Breast epithelium (tissue), 4 donors: Measurements from ENCODE around the gene KRTAP6-1. TPM values are rescaled to one million over a fixed set of nuclear protein-coding genes. Genes with fewer than 3 reads are reported as not detected.

ENCODE experiments used
- DNase-seq, 2 donors: peaks; one replicate each; pipeline ENCODE4 v3.0.0-alpha.2; 2019; ENCODE audit warnings: low spot score in 2 of 2
- H3K27ac ChIP-seq, 2 donors: fragments of 200-600 bp; sonication (generic) in 1 of 2; one replicate each; pipeline ENCODE4 v1.5.1; 2016 to 2019; ENCODE audit warnings: mild to moderate bottlenecking in 1 of 2
- H3K27me3 ChIP-seq, 2 donors: fragments of 200-600 bp; sonication (generic) in 1 of 2; one replicate each; pipeline versions ENCODE4 v1.5.1 to v1.6.0; 2017 to 2019; ENCODE audit warnings: control low read depth in 1 of 2, mild to moderate bottlenecking in 1 of 2
- H3K36me3 ChIP-seq: fragments of 200-600 bp; one replicate; pipeline ENCODE4 v1.5.1; 2019
- H3K4me1 ChIP-seq, 2 donors: fragments of 200-600 bp; sonication (generic); one replicate each; pipeline ENCODE4 v1.5.1; 2016 to 2019; ENCODE audit warnings: control low read depth in 1 of 2
- H3K4me3 ChIP-seq, 3 donors: fragments of 200-600 bp; sonication (generic); 1 replicate in 2 of 3; 2 replicates in 1 of 3; pipeline ENCODE4 v1.5.1; 2016 to 2019; ENCODE audit warnings: mild to moderate bottlenecking in 3 of 3, moderate library complexity in 2 of 3
- H3K9me3 ChIP-seq, 2 donors: fragments of 200-600 bp; sonication (generic) in 1 of 2; one replicate each; pipeline ENCODE4 v1.5.1; 2016 to 2019; ENCODE audit warnings: control low read depth in 1 of 2
- POLR2A ChIP-seq: fragments of 450-650 bp; IDR thresholded peaks from one replicate; pipeline ENCODE4 v1.6.1; 2016; ENCODE audit warnings: antibody characterized with exemption, mild to moderate bottlenecking, moderate library complexity
- POLR2AphosphoS5 ChIP-seq, 3 donors: sonication (generic); formaldehyde crosslinking; IDR thresholded peaks; one replicate each; pipeline ENCODE4 v1.6.1; 2017; ENCODE audit warnings: antibody characterized with exemption in 3 of 3
- intact Hi-C: fragments of 100-400 bp; cut with DNase I; formaldehyde crosslinking; loops from one replicate; pipeline ENCODE4 v1.15.1; 2023; ENCODE audit warnings: low total_unique reads
- total RNA-seq, 3 donors: library from RNA; depleted of rRNA; stranded (reverse); fragments of >200 nt; gene quantifications; one replicate each; pipeline ENCODE4 v1.1.0, GENCODE V29; 2016
- TF ChIP-seq, protein P1 (sequence below), 3 donors: fragments of 450-650 bp; IDR thresholded peaks; one replicate each; pipeline ENCODE4 v1.5.1; 2016 to 2017; ENCODE audit warnings: antibody characterized with exemption in 3 of 3, mild to moderate bottlenecking in 3 of 3, moderate library complexity in 3 of 3

Gene KRTAP6-1
- total RNA-seq, 3 donors from 2014 or later: not detected

DNA sequence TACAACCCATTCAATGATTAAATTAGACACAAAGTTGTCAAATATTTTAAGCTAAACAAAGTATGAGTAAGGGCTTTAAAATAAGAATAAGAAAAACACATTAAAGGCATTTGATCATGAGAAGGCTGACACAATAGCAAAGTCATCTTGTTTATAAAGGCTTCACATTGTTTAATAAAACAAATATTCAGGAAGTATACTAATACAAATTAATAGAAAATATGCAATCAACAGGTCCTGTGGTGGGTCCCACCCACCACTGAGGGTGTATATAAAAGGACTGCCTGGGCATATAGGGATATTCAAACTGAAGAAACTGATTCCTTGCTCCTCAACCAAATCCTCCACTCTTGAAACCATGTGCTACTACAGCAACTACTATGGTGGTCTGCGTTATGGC lies 21.2 kb upstream of the KRTAP6-1 start, which contains the start of gene KRTAP20-2:
KRTAP20-2 (plus strand) TSS at position 301 of the 400 bp plus-strand sequence; CDS start at position 359, 58 bp downstream.
- no peaks in the 10 kb centered on the region for H3K36me3 ChIP-seq
- intact Hi-C loops: no loop called here
- no peak for DNase-seq
- H3K27me3 ChIP-seq: no peaks in the 10 kb centered on the region
- H3K4me3 ChIP-seq: no peak within 1 kb of the TSS
- H3K27ac ChIP-seq: no peak within 1 kb of the TSS
- H3K9me3 ChIP-seq: no peaks in the 10 kb centered on the region
- no peak for TF ChIP-seq POLR2AphosphoS5 (IDR thresholded peaks at IDR 0.05)
- TF ChIP-seq POLR2A: no peak
- no peaks in the 10 kb centered on the region for H3K4me1 ChIP-seq

DNA sequence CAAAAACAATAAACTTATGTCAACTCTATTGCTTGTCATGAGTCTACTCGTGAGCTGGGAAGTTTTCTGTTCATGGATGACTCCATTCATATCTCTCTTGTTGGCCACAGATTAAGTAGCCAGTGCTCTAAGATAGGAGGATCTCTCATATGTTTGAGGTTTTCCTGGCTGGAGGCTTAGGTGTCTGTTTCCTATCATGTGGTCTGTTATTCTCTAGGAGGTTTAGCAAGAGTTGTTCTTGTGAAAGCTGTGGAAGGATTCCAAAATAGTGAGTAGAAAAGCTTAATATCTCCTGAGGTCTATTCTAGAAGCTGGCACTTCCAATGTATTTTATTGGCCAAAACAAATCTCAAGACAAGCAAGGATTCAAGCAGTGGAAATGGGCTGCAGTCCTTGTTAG lies 15.5 kb upstream of the KRTAP6-1 start:
- TF ChIP-seq POLR2A: no peak
- TF ChIP-seq, protein P1, sequence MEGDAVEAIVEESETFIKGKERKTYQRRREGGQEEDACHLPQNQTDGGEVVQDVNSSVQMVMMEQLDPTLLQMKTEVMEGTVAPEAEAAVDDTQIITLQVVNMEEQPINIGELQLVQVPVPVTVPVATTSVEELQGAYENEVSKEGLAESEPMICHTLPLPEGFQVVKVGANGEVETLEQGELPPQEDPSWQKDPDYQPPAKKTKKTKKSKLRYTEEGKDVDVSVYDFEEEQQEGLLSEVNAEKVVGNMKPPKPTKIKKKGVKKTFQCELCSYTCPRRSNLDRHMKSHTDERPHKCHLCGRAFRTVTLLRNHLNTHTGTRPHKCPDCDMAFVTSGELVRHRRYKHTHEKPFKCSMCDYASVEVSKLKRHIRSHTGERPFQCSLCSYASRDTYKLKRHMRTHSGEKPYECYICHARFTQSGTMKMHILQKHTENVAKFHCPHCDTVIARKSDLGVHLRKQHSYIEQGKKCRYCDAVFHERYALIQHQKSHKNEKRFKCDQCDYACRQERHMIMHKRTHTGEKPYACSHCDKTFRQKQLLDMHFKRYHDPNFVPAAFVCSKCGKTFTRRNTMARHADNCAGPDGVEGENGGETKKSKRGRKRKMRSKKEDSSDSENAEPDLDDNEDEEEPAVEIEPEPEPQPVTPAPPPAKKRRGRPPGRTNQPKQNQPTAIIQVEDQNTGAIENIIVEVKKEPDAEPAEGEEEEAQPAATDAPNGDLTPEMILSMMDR (IDR thresholded peaks at IDR 0.05): no peak
- no peak for TF ChIP-seq POLR2AphosphoS5 (IDR thresholded peaks at IDR 0.05)
- no peak for DNase-seq

DNA sequence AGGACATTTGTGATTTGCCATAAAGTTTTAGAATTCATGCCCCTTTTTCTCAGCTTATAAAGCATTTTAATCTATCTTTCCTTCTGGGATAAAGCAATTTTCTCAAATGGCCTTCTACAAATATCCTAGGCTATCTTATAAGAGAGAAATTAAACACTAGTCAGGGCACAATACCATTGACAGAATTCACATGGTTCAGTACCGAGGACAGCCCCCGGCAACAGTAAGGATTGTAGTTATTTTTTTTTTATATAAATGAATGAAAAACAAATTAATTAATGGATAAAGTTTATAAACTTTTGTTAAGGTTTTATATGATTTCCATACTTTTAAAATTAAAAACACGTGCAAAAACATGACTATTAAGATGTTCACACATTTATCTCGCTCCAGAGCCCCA lies 14.4 kb upstream of the KRTAP6-1 start:
- no peak for DNase-seq
- TF ChIP-seq, protein P1 (IDR thresholded peaks at IDR 0.05): no peak
- TF ChIP-seq POLR2A (no peak), POLR2AphosphoS5 (IDR thresholded peaks at IDR 0.05) (no peak)
- H3K27me3 ChIP-seq: no peaks in the 10 kb centered on the region
- H3K9me3 ChIP-seq: peaks cover 0 to 10% of the 10 kb centered on the region in 2 donors
- H3K4me1 ChIP-seq: no peaks in the 10 kb centered on the region
- no peaks in the 10 kb centered on the region for H3K36me3 ChIP-seq
- H3K4me3 ChIP-seq: no peak overlapping the region
- intact Hi-C loops: no loop called here
- no peak overlapping the region for H3K27ac ChIP-seq

More for the DNA sequence above, 15.5 kb upstream of the KRTAP6-1 start:
- no peaks in the 10 kb centered on the region for H3K36me3 ChIP-seq
- H3K27me3 ChIP-seq: no peaks in the 10 kb centered on the region
- peaks cover 0 to 10% of the 10 kb centered on the region in 2 donors for H3K9me3 ChIP-seq
- no peak overlapping the region for H3K27ac ChIP-seq
- H3K4me3 ChIP-seq: no peak overlapping the region
- intact Hi-C loops: no loop called here
- no peaks in the 10 kb centered on the region for H3K4me1 ChIP-seq

DNA sequence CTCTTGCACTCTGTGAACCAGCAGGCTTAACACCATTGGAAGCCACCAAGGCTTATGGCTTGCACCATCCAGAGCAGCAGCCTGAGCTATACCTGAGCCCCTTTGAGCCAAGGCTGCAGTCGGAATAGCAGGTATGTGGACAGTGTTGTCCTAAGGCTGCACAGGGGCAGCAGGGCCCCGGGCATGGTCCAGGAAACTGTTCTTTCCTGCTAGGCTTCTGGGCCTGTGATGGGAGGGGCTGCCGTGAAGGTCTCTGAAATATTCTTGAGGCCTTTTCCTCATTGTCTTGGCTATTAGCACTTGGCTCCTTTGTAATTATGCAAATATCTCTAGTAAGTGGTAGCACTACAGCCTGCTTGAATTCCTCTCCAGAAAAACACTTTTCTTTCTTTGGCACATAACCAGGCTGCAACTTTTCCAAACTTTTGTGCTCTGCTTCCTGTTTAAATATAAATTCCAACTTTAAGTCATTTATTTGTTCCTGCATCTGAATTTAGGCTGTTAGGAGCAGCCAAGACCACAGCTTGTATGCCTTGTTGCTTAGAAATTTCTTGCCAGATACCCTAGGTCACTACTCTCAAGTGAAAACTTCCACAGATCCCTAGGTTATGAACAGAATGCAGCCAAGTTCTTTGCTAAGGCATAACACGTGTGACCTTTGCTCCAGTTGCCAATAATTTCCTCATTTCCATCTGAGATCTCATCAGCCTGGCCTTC lies 11.9 kb upstream of the KRTAP6-1 start:
- Histone ChIP-seq H3K9me3 (peaks cover 0 to 10% of the 10 kb centered on the region in 2 donors), H3K36me3 (no peaks in the 10 kb centered on the region), H3K4me1 (no peaks in the 10 kb centered on the region), H3K4me3 (no peak overlapping the region), H3K27me3 (no peaks in the 10 kb centered on the region), H3K27ac (no peak overlapping the region)
- no peak for DNase-seq
- TF ChIP-seq, protein P1 (IDR thresholded peaks at IDR 0.05): no peak
- no peak for TF ChIP-seq POLR2AphosphoS5 (IDR thresholded peaks at IDR 0.05)
- no peak for TF ChIP-seq POLR2A
- intact Hi-C loops: no loop called here

DNA sequence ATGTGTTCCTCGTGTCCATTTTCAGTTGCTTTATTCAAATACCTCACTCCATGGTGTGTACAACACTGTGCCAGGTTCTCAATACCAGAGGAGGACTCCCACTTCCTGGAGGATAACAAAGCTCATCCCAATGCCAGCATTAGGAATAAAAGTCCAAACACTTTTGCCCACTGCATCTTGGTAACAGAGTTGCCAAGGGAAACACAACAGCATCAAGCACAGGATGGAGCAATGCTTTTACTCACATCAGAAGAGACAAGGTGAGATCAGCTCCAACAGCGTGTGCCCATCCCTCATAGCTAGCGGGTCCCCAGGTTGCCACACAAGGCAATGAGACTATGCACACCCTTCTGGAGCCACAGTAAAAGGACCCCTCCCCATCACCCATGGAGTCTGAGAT lies 9.6 kb upstream of the KRTAP6-1 start:
- Histone ChIP-seq H3K27me3 (no peaks in the 10 kb centered on the region), H3K4me1 (no peaks in the 10 kb centered on the region), H3K9me3 (peaks cover 0 to 10% of the 10 kb centered on the region in 2 donors), H3K36me3 (no peaks in the 10 kb centered on the region), H3K4me3 (no peak overlapping the region), H3K27ac (no peak overlapping the region)
- intact Hi-C loops: no loop called here
- DNase-seq: no peak
- TF ChIP-seq POLR2AphosphoS5 (IDR thresholded peaks at IDR 0.05) (no peak), POLR2A (no peak)
- TF ChIP-seq, protein P1 (IDR thresholded peaks at IDR 0.05): no peak
